Measurements from ENCODE around the gene PRR33. TPM values are rescaled to one million over a fixed set of nuclear protein-coding genes. Genes with fewer than 3 reads are reported as not detected.

The PRR33 gene
- total RNA-seq, 1 donor from 2014 or later, result 3.9 TPM

DNA sequence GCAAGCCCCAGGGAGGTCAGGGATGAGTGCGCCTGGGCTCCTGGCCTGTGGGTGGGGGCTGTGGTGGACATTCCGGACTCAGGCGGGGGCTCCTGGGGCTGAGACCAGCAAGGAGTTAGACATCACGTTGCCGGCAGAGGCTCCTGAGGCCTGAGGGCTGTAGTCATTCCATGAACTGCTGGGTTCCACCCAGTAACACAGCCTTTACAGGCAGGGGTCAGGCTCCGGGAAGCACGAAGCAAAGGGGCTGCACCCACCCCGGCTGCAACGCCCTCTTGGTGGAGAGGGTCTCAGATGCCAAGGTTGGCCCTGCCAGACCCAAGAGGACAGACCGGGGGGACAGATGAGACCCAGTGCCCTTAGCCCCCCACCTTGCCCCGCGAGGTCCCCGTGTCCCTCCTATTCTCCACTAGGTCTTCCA lies 36.8 kb upstream of the PRR33 start:
- peak; percentile 10 for DNase-seq (ENCODE audit: low read depth)

DNA sequence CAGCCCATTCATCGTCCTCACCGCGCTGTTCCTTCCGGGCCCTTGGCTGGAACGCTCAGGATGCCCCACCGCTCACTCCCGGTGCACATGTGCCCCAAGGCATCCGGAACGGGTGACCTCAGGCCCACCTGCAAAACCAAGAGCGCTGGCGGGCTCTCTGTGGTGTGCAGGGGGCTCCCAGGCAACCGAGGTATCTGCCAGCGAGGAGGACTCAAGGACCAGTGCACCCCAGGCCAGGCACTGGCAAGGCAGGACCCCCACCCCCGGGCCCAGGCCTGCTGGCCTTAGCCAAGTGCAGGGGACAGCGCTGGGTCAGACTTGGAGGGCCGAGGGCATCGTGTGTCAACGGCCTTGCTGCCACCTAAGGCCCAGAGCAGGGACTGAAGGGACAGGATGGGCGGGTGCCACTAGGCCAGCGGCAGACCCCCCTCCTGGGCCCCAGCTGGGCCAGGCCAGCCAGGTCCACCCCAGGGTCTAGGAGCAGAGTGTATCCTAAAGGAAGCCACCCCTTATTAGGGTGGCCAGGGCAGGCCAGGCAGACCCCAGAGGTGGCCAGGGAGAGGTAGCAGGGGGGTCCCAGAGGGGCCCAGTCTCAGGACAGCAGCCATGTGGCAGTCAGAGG lies 36.3 kb upstream of the PRR33 start:
- DNase-seq (ENCODE audit: low read depth), result peak; percentile 8

GRCh38 chr11:1927026-1927847 lies 35.5 kb upstream of the PRR33 start:
- DNase-seq (ENCODE audit: low read depth), result peak; percentile 5

DNA sequence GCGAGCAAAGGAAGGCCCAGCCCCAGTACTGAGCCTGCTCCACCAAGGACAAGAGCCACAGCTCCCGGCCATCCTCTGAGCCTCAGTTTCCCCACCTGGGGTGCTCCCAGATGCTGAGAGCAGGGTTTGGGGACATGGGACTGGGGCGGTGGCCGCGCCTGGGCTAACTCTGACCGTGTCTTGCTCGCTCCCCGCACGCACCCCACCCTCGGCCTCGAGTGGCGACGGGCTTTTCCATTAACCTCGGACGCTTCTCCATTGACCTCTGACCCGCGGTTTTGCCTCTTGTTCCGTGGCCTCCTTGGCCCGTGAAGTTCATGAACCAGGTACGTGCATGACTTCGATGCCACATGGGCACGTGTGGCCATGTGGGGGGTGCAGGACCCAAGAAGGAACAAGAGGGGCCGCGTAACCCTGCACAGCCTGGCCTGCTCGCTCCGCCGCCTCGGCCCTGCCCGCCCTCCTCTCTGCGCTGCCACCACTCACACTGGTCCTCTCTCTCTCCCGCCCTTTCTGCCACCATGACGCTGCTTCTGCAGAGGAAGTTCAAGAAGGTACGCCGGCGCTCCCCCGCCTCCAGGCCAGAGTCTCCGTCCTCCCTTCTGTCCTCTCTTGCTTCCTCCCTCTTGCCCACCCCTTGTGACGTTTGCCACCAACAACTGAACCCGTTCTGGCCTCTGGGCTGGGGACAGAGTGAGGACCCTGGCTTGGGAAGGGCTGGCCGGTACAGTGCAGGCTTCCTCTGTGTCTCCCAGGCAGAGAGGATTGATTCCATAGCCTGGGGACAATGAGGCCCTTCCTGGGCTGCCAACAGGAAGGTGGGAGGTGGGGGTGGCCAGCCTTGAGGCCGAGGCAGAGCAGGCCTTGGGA lies 34.7 kb upstream of the PRR33 start:
- DNase-seq (ENCODE audit: low read depth), result peak; percentile 0

GRCh38 chr11:1925373-1926155 lies 33.9 kb upstream of the PRR33 start:
- DNase-seq (ENCODE audit: low read depth), result peak; percentile 0

GRCh38 chr11:1924646-1925372 lies 33.1 kb upstream of the PRR33 start:
- DNase-seq (ENCODE audit: low read depth), result peak; percentile 1

GRCh38 chr11:1924181-1924580 lies 32.5 kb upstream of the PRR33 start:
- DNase-seq (ENCODE audit: low read depth), result no peak

DNA sequence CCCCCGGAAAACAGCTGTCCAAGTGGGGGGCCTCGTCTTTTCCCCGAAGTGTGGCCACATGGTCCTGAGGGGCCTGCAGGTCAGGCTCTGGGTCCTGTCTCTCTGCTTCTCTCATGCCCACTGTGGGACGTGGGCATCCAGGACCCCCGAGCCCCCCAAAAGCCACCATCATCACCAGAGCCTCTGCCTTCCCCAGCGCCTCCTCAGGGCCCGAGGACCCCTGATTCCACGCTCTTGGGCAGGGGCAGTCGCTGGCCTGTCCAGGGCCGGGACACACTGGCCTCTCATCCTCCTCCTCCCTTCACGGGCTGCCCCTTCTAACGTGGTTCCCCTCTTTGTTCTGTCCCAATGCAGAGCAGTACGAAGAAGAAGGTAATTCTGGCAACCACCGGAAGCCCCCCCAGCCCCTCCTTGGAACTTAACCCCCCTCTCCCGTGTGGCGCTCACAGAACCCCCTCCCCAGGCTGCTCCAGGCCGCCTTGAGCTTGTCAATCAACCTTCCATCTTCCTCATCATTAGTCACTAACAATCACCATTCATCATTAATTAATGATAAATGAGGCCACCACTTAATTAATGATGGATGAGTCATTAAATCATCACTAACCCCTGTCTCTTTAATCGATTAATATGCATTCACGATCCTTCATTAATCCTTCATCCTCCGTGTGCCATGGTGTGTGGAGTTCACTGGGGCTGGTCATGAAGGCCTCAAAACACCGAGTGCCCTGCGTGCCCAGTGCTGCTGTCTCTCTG lies 31.7 kb upstream of the PRR33 start:
- DNase-seq (ENCODE audit: low read depth), result no peak

DNA sequence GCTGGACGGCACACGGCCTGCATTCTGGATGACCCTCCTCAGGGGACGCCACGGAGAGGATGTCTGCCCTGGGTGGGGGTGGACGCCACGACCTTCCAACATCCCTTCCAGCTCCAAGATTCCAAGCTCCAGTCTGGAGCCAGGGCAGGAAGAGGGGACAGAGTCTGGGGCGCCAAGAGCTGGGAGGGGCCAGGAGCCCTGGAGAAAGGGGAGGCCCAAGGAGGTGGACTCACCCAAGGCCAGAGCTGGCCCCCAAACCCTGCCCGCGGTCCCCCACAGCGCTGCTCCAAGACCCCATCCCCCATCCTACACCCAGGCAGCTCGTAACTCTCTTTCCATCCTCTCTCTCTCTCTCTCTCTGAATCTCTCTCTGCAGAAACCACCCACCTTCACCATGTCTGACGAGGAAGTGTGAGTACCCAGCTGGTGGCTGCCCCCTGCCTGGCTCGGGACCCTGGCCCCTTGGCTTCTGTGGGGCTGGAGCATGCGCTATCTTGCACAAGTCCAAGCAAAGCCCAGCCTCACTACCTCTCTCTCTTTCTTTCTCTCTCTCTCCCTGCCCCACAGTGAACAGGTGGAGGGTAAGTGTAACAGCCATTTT lies 30.9 kb upstream of the PRR33 start:
- DNase-seq (ENCODE audit: low read depth), result no peak

DNA sequence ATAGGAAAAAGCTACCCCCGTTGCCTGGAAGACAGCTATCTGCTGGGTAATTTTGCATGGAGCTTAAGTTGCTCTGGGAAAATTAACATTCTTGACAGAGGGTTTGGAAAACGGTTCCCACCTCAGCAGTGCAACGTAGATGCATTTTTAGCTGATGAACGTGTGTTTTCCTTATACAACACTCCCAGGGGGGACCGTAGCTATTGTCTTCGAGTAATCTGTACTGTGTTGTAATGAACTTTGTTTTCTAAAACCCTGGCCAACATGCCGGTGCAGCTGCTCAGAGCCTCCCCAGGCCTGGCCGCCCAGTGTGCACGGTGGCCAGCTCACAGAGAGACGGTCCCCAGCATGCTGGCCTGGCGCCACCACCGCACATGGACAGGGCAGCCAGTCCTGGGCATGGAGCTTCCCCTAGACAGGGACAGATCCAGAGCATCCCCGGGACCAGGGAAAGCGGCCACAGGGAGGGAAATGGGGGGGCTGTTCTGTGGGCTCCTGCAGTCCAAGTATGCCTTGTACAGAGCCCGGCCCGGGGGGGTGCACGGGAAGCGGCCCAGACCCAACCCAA lies 30.0 kb upstream of the PRR33 start:
- DNase-seq (ENCODE audit: low read depth), result peak; percentile 84

- DNase-seq (ENCODE audit: low read depth), result peak; percentile 97
Observed at GRCh38 chr11:1920909-1921573, 29.3 kb upstream of the PRR33 start.

- DNase-seq (ENCODE audit: low read depth), result no peak
Observed at GRCh38 chr11:1920128-1920908, 28.6 kb upstream of the PRR33 start.

DNA sequence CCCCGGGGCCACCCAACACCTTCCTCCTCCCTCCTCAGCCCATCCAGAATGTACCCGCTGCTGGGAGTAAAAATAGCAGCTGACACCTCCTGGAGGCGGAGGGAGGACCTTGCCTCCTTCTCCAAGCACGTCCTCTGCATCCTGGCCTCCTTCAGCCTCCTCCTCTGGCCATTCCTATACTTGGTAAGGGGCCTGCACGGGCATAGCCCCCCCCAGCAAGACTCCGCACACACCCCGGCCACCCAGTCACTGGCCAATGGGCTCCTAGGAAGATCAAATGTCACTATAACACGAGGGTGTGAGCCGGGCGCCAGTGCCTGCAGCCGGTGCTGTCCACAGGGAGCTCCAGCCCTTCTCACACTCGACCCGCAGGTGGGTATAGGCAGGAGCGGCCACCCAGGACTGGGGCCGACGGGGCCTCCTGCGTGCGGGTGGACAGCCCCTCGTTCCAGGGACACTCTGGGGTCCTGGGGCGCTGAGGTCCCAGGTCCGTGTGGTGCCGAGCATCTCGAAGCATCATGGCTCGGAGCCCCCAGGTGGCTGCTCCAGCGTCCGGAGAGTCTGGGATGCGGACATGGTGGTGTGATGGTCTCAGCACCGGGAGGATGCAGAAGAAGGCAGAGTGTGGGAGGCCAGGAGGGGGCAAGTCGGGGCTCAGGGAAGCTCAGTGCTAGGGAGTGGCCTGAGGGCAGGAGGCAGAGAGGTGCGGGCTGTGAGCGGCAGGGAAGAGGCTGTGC lies 27.9 kb upstream of the PRR33 start, which contains the start of gene TNNT3:
TNNT3 (plus strand) TSS at position 313 of the 737 bp plus-strand sequence. CDS start 3,172 bp downstream, outside the sequence.
- peak; percentile 90 for DNase-seq (ENCODE audit: low read depth)

- DNase-seq (ENCODE audit: low read depth), result peak; percentile 75
Observed at GRCh38 chr11:1918436-1919315, 27.0 kb upstream of the PRR33 start.

Measured in myocyte (in vitro differentiated cells).